ENCODE results near the gene RALGPS2. TPM values are rescaled to one million over a fixed set of nuclear protein-coding genes. Genes with fewer than 3 reads are reported as not detected.

The RALGPS2 gene
- total RNA-seq, 2 donors from 2014 or later, result 2.8 to 3.4 TPM

DNA sequence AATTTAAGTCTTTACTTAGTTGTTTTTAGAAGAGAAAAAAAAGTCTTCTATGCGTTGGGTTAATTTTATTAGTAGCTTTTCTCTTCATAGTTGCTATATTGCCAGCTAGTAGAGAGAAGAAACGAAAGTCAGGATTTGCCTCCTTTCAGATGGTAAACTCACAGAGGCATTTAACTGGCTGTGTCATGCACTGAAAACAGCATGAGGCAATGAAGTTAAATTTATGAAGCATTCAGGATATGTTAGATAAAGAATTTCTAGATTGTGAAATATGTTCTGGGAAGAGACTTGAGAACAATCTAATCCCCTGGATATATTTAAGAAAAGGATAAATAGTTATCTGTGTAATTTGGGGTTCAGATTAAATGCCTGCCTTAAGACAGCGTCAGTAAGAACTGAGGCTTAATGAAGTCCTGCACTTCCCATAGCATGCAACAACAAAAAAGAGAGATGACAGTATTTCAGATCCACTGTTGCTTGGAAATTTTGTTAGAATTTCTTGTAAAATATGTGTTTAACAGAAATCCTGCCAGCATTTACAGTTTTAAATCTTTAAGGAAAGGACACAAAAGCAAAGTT, 144.2 kb downstream of the RALGPS2 start:
- H3K27ac Mint-ChIP-seq, result no peak overlapping the region
- ATAC-seq, result no peak
- DNase-seq (ENCODE audit: low spot score in 2 of 2), result no peak
- H3K36me3 Mint-ChIP-seq, result no peaks in the 10 kb centered on the region
- no peaks in the 10 kb centered on the region for H3K9me3 Mint-ChIP-seq

DNA sequence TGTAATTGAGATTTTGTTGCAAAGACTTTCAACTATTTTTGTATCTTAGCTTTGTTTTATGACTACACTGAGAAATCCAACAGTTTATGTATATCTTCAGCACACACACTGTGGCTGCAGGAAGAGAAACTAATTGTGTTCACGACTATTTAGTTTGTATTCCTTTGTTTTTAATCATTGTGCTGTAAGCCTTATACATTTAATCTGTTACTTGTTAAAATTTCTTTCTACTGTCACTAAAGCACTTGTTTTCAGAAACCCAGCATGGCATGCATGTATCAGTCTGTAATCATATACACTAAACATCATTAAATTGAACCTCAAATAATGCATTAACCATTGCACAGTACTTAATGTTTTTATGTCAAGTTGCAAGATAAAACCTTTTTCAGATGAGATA, 145.2 kb downstream of the RALGPS2 start:
- H3K36me3 Mint-ChIP-seq, result no peaks in the 10 kb centered on the region

DNA sequence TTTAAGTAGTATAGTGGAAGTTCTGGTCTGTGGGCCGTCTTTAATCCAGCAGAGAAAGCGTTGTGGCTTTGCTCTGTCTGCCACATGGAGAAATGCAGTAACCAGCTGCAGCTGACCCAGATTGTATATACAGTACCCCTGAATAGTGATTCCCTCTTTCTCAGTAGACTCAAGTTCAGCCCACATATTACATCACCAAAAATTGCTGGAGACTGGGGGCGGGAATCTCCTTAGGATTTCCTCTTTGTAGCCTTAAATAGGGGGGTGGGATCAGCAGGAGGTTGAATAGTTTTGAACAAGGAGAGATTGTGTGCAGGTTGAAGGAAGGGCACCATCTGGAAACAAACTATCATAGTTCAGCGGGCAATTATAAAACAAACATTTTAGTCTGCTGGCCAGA, 145.9 kb downstream of the RALGPS2 start, which contains the start of gene ANGPTL1:
ANGPTL1 (minus strand) TSS at position 134 of the 400 bp plus-strand sequence. CDS start 5,301 bp downstream, outside the sequence.
- no peaks in the 10 kb centered on the region for H3K36me3 Mint-ChIP-seq
- no peak for ATAC-seq
- no peak within 1 kb of the TSS for H3K27ac Mint-ChIP-seq
- H3K9me3 Mint-ChIP-seq, result no peaks in the 10 kb centered on the region
- no peak for DNase-seq (ENCODE audit: low spot score in 2 of 2)

More for the DNA sequence above, 145.2 kb downstream of the RALGPS2 start:
- DNase-seq (ENCODE audit: low spot score in 2 of 2), result no peak
- H3K9me3 Mint-ChIP-seq, result no peaks in the 10 kb centered on the region
- ATAC-seq, result no peak
- no peak overlapping the region for H3K27ac Mint-ChIP-seq

DNA sequence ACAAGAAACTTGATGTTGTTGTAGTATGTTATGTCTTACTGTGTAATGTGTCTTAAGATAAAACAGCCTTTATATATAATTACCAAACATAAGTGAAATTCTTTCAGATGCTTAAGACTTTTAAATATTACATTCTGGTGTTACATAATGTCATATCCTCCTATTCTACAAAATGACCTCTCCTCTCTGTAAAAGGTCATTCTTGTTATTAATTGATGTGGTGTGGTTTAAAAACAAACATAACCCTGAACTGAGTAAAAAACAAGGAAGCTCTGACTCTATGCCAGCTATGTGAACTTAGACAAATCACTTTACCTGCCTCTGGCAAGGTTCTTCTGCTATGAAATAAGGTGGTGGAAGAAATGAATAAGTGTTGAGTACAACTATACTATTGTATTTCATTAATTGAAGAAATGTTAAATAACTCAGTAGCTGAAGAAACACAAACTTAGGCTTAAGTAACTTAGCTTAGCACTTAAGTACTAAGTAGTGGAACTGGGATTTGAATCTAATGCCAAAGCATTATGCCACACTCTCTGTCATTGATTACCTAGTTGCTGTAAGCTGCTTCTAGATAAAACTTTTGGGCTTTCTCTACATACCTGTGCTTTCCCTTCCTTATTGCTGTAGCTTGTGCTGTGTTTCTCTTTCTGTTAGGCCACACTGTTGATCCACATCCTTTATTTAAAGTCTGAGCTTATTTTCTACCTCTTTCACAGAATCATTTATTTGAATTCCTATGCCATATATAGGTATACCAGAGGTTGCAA, 146.7 kb downstream of the RALGPS2 start:
- ATAC-seq, result no peak
- Mint-ChIP-seq H3K9me3 (no peaks in the 10 kb centered on the region), H3K36me3 (no peaks in the 10 kb centered on the region), H3K27ac (no peak overlapping the region)
- no peak for DNase-seq (ENCODE audit: low spot score in 2 of 2)

DNA sequence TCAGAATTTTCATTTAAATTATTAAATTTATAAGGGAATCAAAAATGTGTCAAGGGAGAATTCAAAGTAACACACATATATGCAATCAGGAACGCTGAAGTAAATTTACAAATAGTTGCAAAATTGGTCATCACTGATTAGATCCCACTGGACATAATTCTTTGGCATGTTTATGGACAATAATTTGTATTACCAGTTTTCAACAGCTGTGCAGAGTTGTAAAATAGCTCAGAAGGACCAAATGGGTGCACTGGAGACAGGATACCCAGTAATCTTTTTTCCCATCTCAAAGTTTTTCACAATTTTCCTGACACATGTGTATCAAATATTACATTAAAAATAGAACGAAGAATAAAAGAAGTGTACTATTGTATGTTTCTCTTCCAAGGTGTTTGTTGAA, 149.9 kb downstream of the RALGPS2 start:
- DNase-seq (ENCODE audit: low spot score in 2 of 2) (no peak), ATAC-seq (no peak)
- H3K36me3 Mint-ChIP-seq, result no peaks in the 10 kb centered on the region
- H3K27ac Mint-ChIP-seq, result no peak overlapping the region
- H3K9me3 Mint-ChIP-seq, result no peaks in the 10 kb centered on the region

DNA sequence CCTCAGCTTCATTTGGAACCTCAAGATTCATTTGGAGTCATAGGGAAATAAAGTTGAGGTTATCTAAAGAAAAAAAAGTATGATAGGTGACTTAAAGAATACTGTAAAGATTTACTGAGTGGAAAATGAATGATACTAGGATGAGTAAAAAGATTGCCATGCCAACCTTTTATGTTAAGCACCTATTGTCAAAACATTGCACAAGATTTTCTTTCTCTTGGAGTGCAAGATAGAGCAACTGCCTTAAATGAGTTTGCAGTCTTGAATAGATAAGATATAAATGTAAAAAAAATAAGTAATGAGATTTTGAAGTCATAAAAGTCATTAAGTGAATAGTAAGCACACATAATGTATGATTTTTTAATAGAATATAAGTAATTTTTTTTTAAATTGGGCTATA, 150.9 kb downstream of the RALGPS2 start:
- Mint-ChIP-seq H3K9me3 (no peaks in the 10 kb centered on the region), H3K36me3 (no peaks in the 10 kb centered on the region), H3K27ac (no peak overlapping the region)
- ATAC-seq (no peak), DNase-seq (ENCODE audit: low spot score in 2 of 2) (no peak)

DNA sequence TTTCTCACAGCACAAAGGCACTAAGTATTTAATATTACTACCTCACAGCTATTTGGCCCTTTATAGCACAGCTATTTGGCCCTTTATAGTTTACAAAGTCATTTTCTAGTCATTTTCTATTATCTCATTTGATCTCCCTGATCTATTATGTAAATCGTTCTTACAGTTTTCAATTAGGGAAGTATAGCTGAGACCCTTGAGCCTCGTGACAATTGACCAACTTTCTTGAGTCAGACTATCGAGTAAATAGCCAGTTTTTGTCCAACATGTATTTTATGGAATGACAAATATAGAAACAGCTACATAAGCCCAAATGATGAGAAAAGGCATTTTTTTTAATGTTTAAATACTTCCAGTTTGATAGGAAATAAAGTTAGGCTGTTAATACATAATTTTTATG, 152.9 kb downstream of the RALGPS2 start:
- ATAC-seq, result no peak

DNA sequence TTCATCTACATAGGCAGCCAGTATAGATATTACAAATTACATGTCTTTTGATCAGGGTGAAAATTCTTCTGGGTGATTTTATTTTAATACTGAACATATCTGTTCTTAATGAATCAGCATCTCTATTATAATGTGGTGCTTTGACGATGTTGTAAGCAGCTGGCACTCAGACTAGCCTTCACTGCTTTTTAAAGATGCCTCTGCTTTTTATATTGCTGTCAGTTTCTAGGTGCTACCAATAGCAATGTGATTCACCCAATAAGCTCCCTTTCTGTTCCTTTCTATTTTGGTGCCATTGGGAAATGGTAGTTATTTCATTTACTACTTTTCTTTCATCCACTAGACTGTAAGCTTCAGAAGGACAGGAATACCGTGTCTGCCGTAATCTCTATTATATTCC, 156.9 kb downstream of the RALGPS2 start:
- H3K36me3 Mint-ChIP-seq, result no peaks in the 10 kb centered on the region
- ATAC-seq (no peak), DNase-seq (ENCODE audit: low spot score in 2 of 2) (no peak)
- no peaks in the 10 kb centered on the region for H3K9me3 Mint-ChIP-seq
- H3K27ac Mint-ChIP-seq, result no peak overlapping the region

More for the DNA sequence above, 152.9 kb downstream of the RALGPS2 start:
- Mint-ChIP-seq H3K27ac (no peak overlapping the region), H3K36me3 (no peaks in the 10 kb centered on the region), H3K9me3 (no peaks in the 10 kb centered on the region)
- no peak for DNase-seq (ENCODE audit: low spot score in 2 of 2)

DNA sequence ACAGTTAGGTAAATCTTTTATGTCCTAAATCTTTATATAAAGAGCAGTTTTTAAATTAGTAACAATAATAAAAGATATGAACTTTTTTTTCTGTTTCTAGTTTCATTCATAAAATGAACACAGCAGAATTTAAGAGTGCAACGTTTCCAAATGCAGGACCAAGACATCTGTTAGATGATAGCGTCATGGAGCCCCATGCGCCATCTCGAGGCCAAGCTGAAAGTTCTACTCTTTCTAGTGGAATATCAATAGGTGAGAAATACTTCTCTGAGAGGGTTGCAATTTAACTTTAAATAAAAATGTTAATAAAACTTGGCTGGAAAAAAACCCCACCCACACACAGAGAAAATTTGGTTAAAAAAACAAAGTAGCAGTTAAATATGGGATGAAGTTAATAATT, 160.8 kb downstream of the RALGPS2 start:
- Mint-ChIP-seq H3K9me3 (no peaks in the 10 kb centered on the region), H3K36me3 (no peaks in the 10 kb centered on the region), H3K27ac (no peak overlapping the region)
- ATAC-seq (no peak), DNase-seq (ENCODE audit: low spot score in 2 of 2) (no peak)

DNA sequence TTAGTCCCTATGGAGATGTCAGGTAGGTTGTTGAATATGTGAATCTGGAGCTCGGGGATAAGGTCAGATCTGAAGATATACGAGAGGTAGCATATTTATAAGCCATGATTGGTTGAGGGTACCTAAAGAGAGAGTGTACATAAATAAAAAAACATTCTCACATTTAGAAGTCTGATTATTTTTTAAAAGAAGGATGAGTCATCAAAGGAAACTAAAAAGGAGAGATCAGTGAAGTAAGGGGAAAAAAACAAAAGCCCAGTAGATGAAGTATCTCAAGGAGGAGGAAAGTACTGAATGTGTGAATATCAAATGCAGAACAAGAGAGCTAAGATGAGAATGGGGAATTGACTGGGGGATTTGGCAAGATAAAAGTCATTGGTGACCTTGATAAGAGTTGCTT, 161.5 kb downstream of the RALGPS2 start:
- ATAC-seq (no peak), DNase-seq (ENCODE audit: low spot score in 2 of 2) (no peak)
- H3K36me3 Mint-ChIP-seq, result no peaks in the 10 kb centered on the region
- no peak overlapping the region for H3K27ac Mint-ChIP-seq
- no peaks in the 10 kb centered on the region for H3K9me3 Mint-ChIP-seq

DNA sequence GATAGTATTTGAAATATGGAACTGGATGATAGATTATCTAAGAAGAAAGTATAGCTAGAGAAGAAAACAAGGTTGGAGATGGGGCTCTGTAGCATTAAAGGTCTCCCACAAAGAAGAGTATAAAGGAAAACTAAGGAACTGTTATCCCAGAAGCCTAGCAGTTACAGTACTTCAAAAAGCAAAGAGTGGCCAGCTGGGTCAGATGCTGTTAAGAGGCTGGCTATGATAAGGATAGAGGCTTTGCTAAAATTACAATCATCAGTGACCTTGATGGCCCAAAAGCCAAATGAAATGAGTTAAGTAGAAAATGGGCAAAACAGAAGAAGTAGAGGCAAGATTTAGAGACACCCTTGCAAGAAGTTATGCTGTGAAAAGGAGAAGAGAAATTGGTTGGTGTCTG, 170.9 kb downstream of the RALGPS2 start:
- ATAC-seq (no peak), DNase-seq (ENCODE audit: low spot score in 2 of 2) (no peak)
- peaks cover 5 to 9% of the 10 kb centered on the region in 2 donors for H3K9me3 Mint-ChIP-seq
- H3K27ac Mint-ChIP-seq, result no peak overlapping the region
- peaks cover 13% of the 10 kb centered on the region in 2 donors for H3K36me3 Mint-ChIP-seq

DNA sequence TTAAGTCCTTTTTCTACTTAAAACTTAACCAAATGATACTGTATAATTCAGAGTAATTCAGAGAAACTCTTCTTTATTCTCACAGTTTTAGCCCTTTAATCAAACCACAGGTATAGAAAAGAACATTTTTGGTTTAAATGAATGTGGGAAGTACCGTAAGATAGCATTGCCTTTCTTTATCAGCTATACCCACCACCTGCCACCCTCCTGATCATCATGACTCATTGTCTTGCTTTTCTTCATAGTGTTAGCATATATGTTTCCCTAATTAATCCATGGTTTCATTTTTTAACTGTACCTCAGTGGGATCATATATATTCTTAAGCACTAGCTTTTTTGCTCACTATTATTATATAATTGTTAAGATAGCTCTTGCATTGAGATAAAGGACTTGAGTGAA, 173.4 kb downstream of the RALGPS2 start:
- no peak overlapping the region for H3K27ac Mint-ChIP-seq
- DNase-seq (ENCODE audit: low spot score in 2 of 2) (no peak), ATAC-seq (peak in 1 of 2 donors; percentile 40)
- peaks cover 13% of the 10 kb centered on the region in 2 donors for H3K36me3 Mint-ChIP-seq
- peaks cover 5 to 9% of the 10 kb centered on the region in 2 donors for H3K9me3 Mint-ChIP-seq

DNA sequence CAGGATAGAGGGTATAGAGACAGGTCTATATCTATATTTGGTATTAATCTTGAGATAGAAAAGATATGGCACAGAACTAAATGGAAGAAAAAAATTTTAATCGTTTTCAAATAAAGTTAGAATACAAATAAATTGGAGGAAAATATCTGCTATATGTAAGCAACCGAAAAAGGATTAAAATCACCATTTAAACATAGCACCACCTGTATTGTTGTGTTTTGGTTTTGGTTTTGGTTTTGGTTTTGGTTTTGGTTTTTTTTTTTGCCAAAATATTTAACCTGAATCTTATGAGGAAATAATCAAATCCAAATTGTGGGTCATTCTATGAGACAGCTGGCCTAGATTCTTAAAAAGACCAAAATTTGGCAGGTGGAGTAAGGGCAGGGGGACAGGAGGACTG, 174.4 kb downstream of the RALGPS2 start:
- H3K27ac Mint-ChIP-seq, result no peak overlapping the region
- peaks cover 13 to 18% of the 10 kb centered on the region in 2 donors for H3K36me3 Mint-ChIP-seq
- no peak for DNase-seq (ENCODE audit: low spot score in 2 of 2)
- H3K9me3 Mint-ChIP-seq, result peaks cover 9% of the 10 kb centered on the region in 2 donors
- ATAC-seq, result no peak

DNA sequence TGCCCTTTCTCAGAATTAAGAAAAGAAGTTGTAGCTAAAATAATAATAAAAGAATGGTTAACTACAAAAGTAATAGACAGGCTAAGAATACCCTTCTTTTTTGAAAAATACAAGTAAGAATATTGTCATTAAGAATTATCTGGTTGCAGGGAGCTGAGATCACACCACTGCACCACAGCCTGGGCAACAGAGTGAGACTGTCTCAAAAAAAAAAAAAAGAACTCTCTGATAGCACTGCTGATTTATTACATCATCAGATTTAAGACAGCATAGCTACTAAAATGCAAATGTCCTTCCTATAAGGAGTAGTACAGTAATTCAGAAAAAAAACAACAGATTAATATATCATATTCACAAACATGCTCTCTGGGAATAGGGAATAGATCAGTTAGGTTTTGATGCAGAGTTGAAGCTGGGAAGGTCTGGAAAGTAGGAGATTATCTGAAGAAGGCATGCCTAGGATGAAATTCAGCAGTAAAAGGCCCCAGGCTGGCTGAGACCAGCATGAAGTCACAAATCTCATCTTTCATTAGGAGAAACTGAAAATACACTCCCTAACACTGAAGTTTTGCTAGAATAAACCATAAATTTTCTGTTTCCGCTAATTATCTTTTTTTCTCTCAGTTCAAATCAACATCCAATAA, 176.6 kb downstream of the RALGPS2 start:
- H3K36me3 Mint-ChIP-seq, result peaks cover 5 to 6% of the 10 kb centered on the region in 2 donors
- DNase-seq (ENCODE audit: low spot score in 2 of 2) (no peak), ATAC-seq (no peak)
- peaks cover 0 to 5% of the 10 kb centered on the region in 2 donors for H3K9me3 Mint-ChIP-seq
- no peak overlapping the region for H3K27ac Mint-ChIP-seq

DNA sequence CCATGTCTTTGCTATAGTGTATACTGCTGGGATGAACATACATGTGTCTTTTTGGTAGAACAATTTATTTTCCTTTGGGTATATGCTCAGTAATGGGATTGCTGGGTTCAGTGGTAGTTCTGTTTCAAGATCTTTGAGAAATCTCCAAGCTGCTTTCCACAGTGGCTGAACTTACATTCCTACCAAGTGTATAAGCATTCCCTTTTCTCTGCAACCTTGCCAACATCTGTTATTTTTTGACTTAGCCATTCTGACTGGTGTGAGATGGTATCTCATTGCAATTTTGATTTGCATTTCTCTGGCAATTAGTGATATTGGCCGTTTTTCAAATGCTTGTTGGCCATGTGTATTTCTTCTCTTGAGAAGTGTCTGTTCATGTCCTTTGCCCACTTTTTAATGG, 183.3 kb downstream of the RALGPS2 start:
- ATAC-seq (no peak), DNase-seq (ENCODE audit: low spot score in 2 of 2) (no peak)
- H3K27ac Mint-ChIP-seq, result no peak overlapping the region
- H3K9me3 Mint-ChIP-seq, result peaks cover 4 to 9% of the 10 kb centered on the region in 2 donors
- H3K36me3 Mint-ChIP-seq, result peaks cover 16 to 21% of the 10 kb centered on the region in 2 donors

DNA sequence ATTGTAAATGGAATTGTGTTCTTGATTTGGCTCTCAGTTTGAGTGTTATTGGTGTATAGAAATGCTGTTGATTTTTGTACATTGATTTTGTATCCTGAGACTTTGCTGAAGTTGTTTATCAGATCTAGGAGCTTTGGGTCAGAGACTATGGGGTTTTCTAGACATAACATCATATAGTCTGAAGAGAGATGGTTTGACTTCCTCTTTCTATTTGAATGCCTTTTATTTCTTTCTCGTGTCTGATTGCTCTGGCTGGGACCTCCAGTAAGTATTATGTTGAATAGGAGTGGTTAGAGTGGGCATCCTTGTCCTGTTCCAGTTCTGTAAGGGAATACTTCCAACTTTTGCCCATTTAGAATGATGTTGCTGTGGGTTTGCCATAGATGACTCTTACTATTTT, 185.0 kb downstream of the RALGPS2 start:
- peaks cover 12 to 21% of the 10 kb centered on the region in 2 donors for H3K36me3 Mint-ChIP-seq
- ATAC-seq, result no peak
- DNase-seq (ENCODE audit: low spot score in 2 of 2), result no peak
- H3K9me3 Mint-ChIP-seq, result peaks cover 4% of the 10 kb centered on the region in 2 donors
- no peak overlapping the region for H3K27ac Mint-ChIP-seq

DNA sequence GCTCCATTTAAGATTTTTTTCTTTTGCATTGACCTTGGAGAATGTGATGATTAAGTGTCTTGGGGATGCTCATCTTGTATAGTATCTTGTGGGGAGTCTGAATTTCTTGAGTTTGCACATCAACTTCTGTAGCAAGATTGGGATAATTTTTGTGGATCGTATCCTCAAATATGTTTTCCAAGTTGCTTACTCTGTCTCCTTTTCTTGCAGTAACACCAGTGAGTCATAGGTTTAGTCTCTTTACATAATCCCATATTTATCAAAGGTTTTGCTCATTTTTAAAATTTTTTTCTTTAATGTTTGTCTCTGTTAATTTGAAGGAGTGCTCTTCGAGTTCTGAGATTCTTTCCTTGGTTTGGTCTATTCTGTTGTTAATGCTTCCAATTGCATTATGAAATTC, 187.6 kb downstream of the RALGPS2 start:
- Mint-ChIP-seq H3K36me3 (peaks cover 12 to 30% of the 10 kb centered on the region in 2 donors), H3K27ac (no peak overlapping the region), H3K9me3 (peaks cover 4% of the 10 kb centered on the region in 2 donors)
- no peak for ATAC-seq
- DNase-seq (ENCODE audit: low spot score in 2 of 2), result no peak
